A549 (cell line): ENCODE data around the gene VMO1. TPM values are rescaled to one million over a fixed set of nuclear protein-coding genes. Genes with fewer than 3 reads are reported as not detected.
A peak's percentile ranks its signal among the peaks of the same experiment; 100 is the strongest.

Experiments
- ATAC-seq, 2 experiments: fragments of 200-7000 bp in 1 of 2; fragments of >200 bp in 1 of 2; cut with Nextera tagmentation in 1 of 2; cut with Tn5 transposase in 1 of 2; 3 replicates each; pipeline versions ENCODE4 v1.8.0 to v1.9.1; 2018 to 2020; ENCODE audit warnings: mild to moderate bottlenecking in 1 of 2, moderate library complexity in 1 of 2
- CTCF ChIA-PET: fragments of 300-600 bp; sonication (Branson Sonifier 250); formaldehyde crosslinking; extraction: SDS; loops from one replicate; lab custom pipeline; 2021; ENCODE audit warnings: antibody characterized with exemption, inconsistent platforms; lab: Yijun Ruan, JAX
- POLR2A ChIA-PET: fragments of 350-600 bp; formaldehyde crosslinking; extraction: SDS; loops from one replicate; lab custom pipeline; 2021; ENCODE audit warnings: antibody characterized with exemption, inconsistent platforms; lab: Yijun Ruan, JAX
- DNase-seq, 2 experiments: peaks; one replicate each; pipeline versions ENCODE4 v3.0.0 to v3.0.0-alpha.2; 2011 to 2016; ENCODE audit warnings: low read depth in 1 of 2, low spot score in 1 of 2
- FAIRE-seq: peaks from 2 replicates; lab custom pipeline; 2011; peaks lifted over from hg19 to GRCh38; lab: Jason Lieb, UNC
- H3K27ac ChIP-seq, 2 experiments: fragments of >200 bp; sonication (Bioruptor Twin); formaldehyde crosslinking; 3 replicates each; pipeline ENCODE4 v1.5.1; 2016 to 2017
- H3K4me1 ChIP-seq: fragments of >200 bp; sonication (Bioruptor Twin); formaldehyde crosslinking; 3 replicates; pipeline ENCODE4 v1.6.1; 2016
- H3K4me2 ChIP-seq: fragments of >200 bp; sonication (Bioruptor Twin); formaldehyde crosslinking; 3 replicates; pipeline ENCODE4 v1.6.1; 2016
- H3K4me3 ChIP-seq: fragments of >200 bp; sonication (Bioruptor Twin); formaldehyde crosslinking; 3 replicates; pipeline ENCODE4 v1.5.1; 2016
- H3K9me3 ChIP-seq: fragments of >200 bp; sonication (Bioruptor Twin); formaldehyde crosslinking; 3 replicates; pipeline ENCODE4 v1.6.1; 2016
- BCL3 ChIP-seq: fragments of >200 bp; sonication (Bioruptor Twin); formaldehyde crosslinking; IDR thresholded peaks from 3 replicates; pipeline ENCODE4 v1.6.1; 2016
- CBX2 ChIP-seq: fragments of 200-600 bp; sonication (generic); IDR thresholded peaks from 2 replicates; pipeline ENCODE4 v1.6.1; 2016; ENCODE audit warnings: low read depth, mild to moderate bottlenecking, borderline replicate concordance
- FOSB ChIP-seq: fragments of 250-450 bp; sonication (Bioruptor Pico); IDR thresholded peaks from 2 replicates; pipeline ENCODE4 v1.5.0; 2020; ENCODE audit warnings: mild to moderate bottlenecking, moderate library complexity
- GATA3 ChIP-seq: IDR thresholded peaks from 2 replicates; pipeline ENCODE4 v1.6.1; 2012; ENCODE audit warnings: borderline replicate concordance
- HDAC2 ChIP-seq: fragments of 200-600 bp; sonication (generic); IDR thresholded peaks from 2 replicates; pipeline ENCODE4 v1.6.1; 2016
- HEYL ChIP-seq: fragments of 250-450 bp; sonication (Bioruptor Pico); IDR thresholded peaks from 2 replicates; pipeline ENCODE4 v1.8.0; 2021; ENCODE audit warnings: mild to moderate bottlenecking, moderate library complexity
- HOXA7 ChIP-seq: fragments of 250-450 bp; sonication (Bioruptor Pico); IDR thresholded peaks from 2 replicates; pipeline ENCODE4 v1.5.0; 2020; ENCODE audit warnings: mild to moderate bottlenecking, moderate library complexity
- JUN ChIP-seq, 2 experiments: fragments of >200 bp; sonication (Bioruptor Twin); formaldehyde crosslinking; IDR thresholded peaks; 2 replicates in 1 of 2; 3 replicates in 1 of 2; pipeline ENCODE4 v1.6.1; 2016 to 2017
- NPAS2 ChIP-seq: fragments of 250-450 bp; sonication (Bioruptor Pico); IDR thresholded peaks from 2 replicates; pipeline ENCODE4 v1.8.0; 2022; ENCODE audit warnings: mild to moderate bottlenecking, moderate library complexity, borderline replicate concordance
- PHF8 ChIP-seq: fragments of 200-600 bp; sonication (generic); IDR thresholded peaks from 2 replicates; pipeline ENCODE4 v1.6.1; 2016; ENCODE audit warnings: low read depth, mild to moderate bottlenecking, antibody characterized with exemption, moderate library complexity, borderline replicate concordance
- POLR2A ChIP-seq: IDR thresholded peaks from 2 replicates; pipeline ENCODE4 v1.6.1; 2012; ENCODE audit warnings: mild to moderate bottlenecking, low read length
- POLR2AphosphoS2 ChIP-seq: conservative IDR thresholded peaks from 2 replicates; pipeline ENCODE4 v1.6.1; 2012; ENCODE audit warnings: low read length, improper control_type of control experiment, inconsistent platforms
- REST ChIP-seq: fragments of 200-600 bp; sonication (generic); IDR thresholded peaks from 2 replicates; pipeline ENCODE4 v1.6.1; 2016; ENCODE audit warnings: antibody characterized with exemption, mild to moderate bottlenecking, moderate library complexity
- SMC3 ChIP-seq: fragments of >200 bp; sonication (Bioruptor Twin); formaldehyde crosslinking; IDR thresholded peaks from 3 replicates; pipeline ENCODE4 v1.6.1; 2018; ENCODE audit warnings: inconsistent platforms
- TP53 ChIP-seq: fragments of 250-450 bp; sonication (Bioruptor Pico); IDR thresholded peaks from 2 replicates; pipeline ENCODE4 v1.5.0; 2021; ENCODE audit warnings: mild to moderate bottlenecking, moderate library complexity
- USF2 ChIP-seq: fragments of 450-650 bp; IDR thresholded peaks from 2 replicates; pipeline ENCODE4 v1.6.1; 2014; ENCODE audit warnings: antibody characterized with exemption
- ZNF302 ChIP-seq: fragments of 250-450 bp; sonication (Bioruptor Pico); IDR thresholded peaks from 2 replicates; pipeline ENCODE4 v1.9.0; 2021; ENCODE audit warnings: inconsistent platforms, mild to moderate bottlenecking, moderate library complexity
- ZSCAN20 ChIP-seq: fragments of 250-450 bp; sonication (Bioruptor Pico); IDR thresholded peaks from 2 replicates; pipeline ENCODE4 v1.8.0; 2022; ENCODE audit warnings: mild to moderate bottlenecking, moderate library complexity
- WGBS: methylation state at CpG from one replicate; pipeline ENCODE4 v1.1.6; 2017; ENCODE audit errors: missing lambda C conversion rate; 5-methylcytosine and 5-hydroxymethylcytosine counted together
- polyA plus RNA-seq, 4 experiments: library from polyadenylated mRNA; depleted of rRNA in 3 of 4; stranded (reverse); fragments of >200 nt; fragmentation: RNase III in 1 of 4; extraction: RNeasy Plus Mini Kit Qiagen cat#74134 plus additional on column Dnase treatment in 1 of 4; gene quantifications; 2 replicates in 3 of 4; 3 replicates in 1 of 4; pipeline ENCODE4 v1.2.3, GENCODE V29; 2011 to 2017
- TF ChIP-seq, protein P1 (sequence below): fragments of >200 bp; sonication (Bioruptor Twin); formaldehyde crosslinking; IDR thresholded peaks from 2 replicates; pipeline ENCODE4 v1.6.1; 2016

Gene VMO1
- polyA plus RNA-seq, 2 of the 4 experiments (the other 2 are of a cell fraction): 0.58 to 0.81 TPM

- TF ChIP-seq TP53 (CRISPR knock-in tag) (no peak), JUN (IDR thresholded peaks at IDR 0.05) (peak in 1 of 2 experiments; percentile 27; a peak in 2 of 5 replicates), ZNF302 (CRISPR knock-in tag) (no peak)
Measured at GRCh38 chr17:4739122-4740024, 46.8 kb downstream of the VMO1 start, which contains the start of the genes CXCL16 and ZMYND15 (continued).

GRCh38 chr17:4738136-4739121 lies 47.7 kb downstream of the VMO1 start:
- Histone ChIP-seq H3K27ac (peak overlapping the region; percentile 79 to 87; a peak in 5 of 6 replicates), H3K4me3 (peak overlapping the region; percentile 86), H3K4me2 (peak overlapping the region; percentile 99), H3K9me3 (no peaks in the 10 kb centered on the region), H3K4me1 (peaks cover 9% of the 10 kb centered on the region)
- ATAC-seq: peak in 1 of 2 experiments; percentile 6; a peak in 2 of 6 replicates
- 75% methylated on average over 41 of the region's 41 CpGs for WGBS
- no peak for FAIRE-seq
- CTCF ChIA-PET: interaction anchor here (0.6 to 10.2 kb wide), 6 partner anchors 10 to 172 kb away, joined by 3 to 115 read pairs (median 3); partner anchors contain the start of genes ARRB2, GLTPD2 and VMO1
- TF ChIP-seq NPAS2 (no peak), HDAC2 (no peak), SMC3 (no peak), ZNF302 (CRISPR knock-in tag) (no peak), HEYL (no peak), BCL3 (no peak), GATA3 (no peak), POLR2A (no peak), PHF8 (no peak), HOXA7 (CRISPR knock-in tag) (no peak), TP53 (CRISPR knock-in tag) (no peak), REST (no peak), CBX2 (no peak), POLR2AphosphoS2 (no peak), USF2 (no peak), ZSCAN20 (CRISPR knock-in tag) (no peak), FOSB (CRISPR knock-in tag) (no peak)
- TF ChIP-seq, protein P1, sequence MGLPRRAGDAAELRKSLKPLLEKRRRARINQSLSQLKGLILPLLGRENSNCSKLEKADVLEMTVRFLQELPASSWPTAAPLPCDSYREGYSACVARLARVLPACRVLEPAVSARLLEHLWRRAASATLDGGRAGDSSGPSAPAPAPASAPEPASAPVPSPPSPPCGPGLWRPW: no peak
- TF ChIP-seq, all 56 proteins: peak for 0
- POLR2A ChIA-PET: interaction anchor here (1.0 to 1.8 kb wide), 2 partner anchors 28 to 52 kb away, joined by 3 to 6 read pairs; no protein-coding TSS in a partner anchor
- DNase-seq: no peak
